ENCODE results near the gene EVL.

The EVL gene

GRCh38 chr14:100067971-100068959 is 3.0 kb downstream of the EVL start:
- DNase-seq = no peak

- DNase-seq = peak; percentile 17
Measured at GRCh38 chr14:100069161-100069800, 4.1 kb downstream of the EVL start.

DNA sequence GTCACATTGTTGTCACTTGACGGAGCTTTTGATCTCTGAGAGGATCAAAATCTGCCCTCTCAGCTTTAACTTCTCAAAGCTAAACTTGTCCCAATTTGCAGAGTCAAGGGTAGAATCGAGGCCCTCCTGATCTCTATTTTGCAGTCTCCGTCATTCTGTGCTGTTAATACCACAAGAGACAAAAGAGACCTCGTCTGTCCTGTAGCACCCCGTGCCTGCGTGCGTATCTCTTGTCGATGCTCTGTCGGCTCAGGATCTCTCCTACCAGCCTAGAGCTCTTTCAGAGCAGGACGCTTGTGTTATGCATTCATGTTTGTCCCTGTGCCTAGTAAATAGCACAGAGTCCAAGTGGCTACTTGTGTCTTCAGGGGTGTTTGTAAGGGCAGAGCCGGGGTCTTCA is 5.1 kb downstream of the EVL start:
- DNase-seq = no peak

GRCh38 chr14:100071545-100071944 is 6.3 kb downstream of the EVL start:
- no peak for DNase-seq

- DNase-seq = no peak
Measured at GRCh38 chr14:100072783-100073346, 7.6 kb downstream of the EVL start.

DNA sequence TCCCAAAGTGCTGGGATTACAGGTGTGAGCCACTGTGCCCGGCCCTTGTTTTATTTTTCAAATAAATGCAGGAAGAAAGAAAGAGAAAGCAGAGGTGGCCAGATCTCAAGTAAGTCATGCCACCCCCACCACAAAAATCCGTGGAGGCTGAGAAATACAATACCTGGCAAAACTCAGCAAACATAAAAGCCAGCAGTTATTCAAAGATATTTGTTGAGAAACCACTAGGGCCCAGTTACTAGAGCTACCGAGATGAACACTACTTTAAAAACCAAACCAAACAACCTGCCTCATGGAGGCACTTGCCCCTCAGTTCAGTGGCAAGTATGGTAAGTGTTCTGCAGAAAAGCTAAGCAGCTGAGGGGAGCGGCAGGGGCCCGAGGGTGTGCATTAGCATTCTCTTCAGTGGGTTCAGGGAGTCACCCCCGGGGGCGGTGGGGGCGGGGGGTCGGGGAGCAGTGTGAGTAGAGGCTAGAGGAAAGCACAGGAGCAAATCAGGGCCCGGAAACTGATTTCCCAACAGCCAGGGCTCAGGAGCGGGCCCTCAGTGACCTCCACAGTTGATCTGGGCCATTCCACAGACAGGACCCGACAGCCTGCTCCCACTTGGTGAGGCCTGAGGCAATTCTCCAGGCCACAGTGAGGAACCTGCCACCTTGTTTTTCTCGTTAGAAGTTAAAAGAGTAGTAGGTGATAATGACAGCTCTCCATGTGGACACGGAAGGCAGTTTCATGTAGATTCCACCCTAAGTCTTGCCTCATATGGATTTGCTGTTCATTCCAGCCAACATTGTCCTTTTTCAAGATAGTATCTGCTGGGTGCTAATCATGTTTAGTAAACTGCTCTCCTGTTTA is 8.6 kb downstream of the EVL start:
- no peak for DNase-seq

- no peak for DNase-seq
Measured at GRCh38 chr14:100074431-100075100, 9.3 kb downstream of the EVL start.

- DNase-seq = no peak
Measured at GRCh38 chr14:100075681-100076080, 10.5 kb downstream of the EVL start.

DNA sequence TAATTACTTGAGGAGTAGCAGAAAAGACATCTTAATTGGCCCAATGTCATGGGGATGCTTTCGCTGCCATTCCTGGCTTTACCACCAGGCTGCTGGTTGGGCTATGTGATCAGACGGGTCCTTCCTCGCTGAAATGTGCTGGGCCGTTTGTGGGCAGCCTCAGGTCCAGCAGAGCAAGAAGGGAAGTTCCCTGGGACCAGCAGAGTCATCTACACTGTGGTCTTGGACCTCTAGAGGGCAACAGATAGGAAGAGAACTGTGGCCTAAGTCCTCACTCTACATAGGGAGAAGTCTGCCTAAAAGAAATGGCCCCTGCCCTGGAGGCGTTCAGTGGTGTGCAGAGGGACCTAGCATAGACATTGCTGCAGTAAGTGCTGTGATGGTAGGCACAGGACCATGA is 10.9 kb downstream of the EVL start:
- no peak for DNase-seq

- DNase-seq = no peak
Measured at GRCh38 chr14:100076606-100077005, 11.4 kb downstream of the EVL start.

DNA sequence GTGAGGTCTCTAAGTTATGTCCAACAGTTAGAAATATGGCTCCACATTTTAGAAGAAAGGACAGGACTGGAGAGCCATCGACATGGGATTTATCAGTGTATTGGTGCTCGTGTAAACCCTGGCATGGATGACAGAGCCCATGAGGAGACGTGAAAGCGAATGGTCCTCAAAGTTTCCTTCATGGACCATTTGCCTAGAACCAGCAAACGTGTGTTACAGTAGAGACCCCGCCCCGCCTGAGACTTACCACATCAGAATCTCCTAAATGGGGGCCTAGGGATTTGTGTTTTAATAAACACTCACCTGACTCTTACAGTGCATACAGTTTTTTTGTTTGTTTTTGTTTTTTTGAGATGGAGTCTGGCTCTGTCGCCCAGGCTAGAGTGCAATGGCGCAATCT is 12.2 kb downstream of the EVL start:
- no peak for DNase-seq

DNA sequence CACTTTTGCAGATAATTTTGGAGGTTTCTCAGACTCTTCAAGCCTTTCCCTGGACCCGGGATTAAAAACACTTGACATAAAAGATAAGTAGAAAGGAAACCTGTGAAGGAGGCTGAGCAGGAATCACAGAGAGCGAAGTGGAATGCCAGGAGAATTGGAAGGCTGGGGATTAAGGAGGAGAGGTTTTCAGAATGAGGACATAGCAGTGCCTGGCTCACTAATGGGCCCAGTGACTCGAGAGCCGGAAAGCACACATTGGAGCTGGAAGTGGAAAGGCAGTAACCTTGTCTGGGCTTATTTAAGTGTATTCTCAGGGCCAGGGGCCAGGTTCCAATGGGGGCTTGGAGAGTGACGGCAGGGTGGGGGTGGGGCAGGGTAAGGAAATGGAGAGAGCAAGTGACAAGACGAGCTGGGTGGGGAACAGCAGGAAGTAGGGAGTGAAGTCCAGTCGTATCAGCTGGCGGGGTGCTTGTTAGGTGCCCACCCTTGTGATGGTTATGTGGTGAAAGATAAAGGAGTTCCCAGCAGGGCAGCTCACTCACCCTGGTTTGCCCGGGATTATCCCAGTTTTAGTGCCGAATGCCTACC is 13.1 kb downstream of the EVL start:
- DNase-seq = no peak

- DNase-seq = no peak
Measured at GRCh38 chr14:100078997-100079725, 13.9 kb downstream of the EVL start.

- no peak for DNase-seq
Measured at GRCh38 chr14:100079726-100080005, 14.4 kb downstream of the EVL start.

DNA sequence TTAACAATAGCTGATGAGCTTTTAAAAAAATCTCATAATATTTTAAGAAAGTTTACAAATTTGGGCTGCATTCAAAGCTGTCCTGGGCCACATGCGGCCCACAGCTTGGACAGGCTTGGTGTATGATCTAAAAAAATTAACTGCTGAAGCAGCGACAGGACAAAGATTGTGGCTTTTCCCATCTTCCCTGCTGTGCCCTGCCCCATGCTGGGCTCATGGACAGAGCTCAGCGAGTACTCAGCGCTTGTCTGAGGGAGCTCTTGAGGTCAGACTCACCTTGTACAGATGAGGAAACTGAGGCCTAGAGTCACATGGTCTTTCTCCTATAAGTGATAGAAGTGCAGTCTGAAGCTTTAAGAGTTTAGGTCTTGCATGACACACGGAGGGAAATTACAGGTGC is 15.0 kb downstream of the EVL start:
- no peak for DNase-seq

GRCh38 chr14:100081997-100082625 is 16.9 kb downstream of the EVL start:
- no peak for DNase-seq

DNA sequence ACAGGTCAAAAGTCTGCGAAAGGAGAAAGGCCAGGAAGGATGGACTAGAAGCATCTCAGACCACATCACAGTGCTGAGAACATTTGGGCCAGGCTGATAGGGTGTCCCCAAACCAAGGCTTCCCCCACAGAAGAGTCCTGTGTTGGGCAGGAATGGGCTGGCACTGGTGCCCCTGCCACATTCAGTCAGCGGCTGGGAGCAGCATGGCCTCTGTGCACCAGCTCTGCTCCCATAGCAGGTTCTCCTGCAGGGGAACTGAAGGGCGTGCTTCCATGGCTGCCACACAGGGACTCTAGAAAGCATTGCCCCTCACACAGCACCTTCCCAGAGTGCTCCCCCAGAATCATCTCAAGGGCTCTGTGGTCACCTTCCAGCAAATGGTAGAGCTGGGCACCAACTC is 17.5 kb downstream of the EVL start:
- DNase-seq = no peak

DNA sequence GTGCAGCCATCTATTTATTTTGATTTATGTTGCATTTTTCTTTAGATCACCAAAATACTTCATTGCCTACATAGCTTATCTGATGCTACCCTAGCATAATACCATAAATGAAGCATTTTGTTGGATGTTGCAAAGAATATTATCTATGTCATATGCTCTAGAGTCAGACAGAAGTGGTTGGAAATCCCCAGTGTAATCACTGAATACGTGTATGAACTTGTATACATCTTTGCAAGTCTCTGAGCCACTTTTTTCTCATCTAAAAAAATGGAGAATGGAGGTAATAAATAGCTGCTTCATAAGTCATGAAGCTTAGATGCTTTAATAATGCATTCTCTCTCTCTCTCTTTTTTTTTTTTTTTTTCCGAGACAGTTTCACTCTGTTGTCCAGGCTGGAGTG is 18.5 kb downstream of the EVL start:
- no peak for DNase-seq

- no peak for DNase-seq
Measured at GRCh38 chr14:100084591-100084990, 19.4 kb downstream of the EVL start.

DNA sequence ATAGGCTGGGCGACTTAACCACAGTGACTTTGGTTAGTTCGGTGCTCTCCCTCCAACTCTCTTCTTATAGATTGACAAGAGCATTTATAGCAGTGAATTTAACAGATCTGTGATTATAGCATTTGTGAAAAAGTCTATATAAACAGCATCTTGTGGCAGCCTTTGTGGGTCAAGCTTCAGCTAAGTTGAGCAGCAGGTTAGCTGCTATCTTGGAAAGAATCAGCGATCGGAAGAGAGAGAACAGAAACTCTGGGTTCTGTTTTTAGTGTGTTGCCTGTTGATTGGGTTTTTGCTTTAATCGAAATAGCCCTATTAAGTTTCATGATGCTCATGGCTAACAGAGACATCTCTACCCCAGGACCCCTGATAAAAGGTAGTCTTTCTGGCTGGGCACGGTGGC is 20.2 kb downstream of the EVL start:
- no peak for DNase-seq

DNA sequence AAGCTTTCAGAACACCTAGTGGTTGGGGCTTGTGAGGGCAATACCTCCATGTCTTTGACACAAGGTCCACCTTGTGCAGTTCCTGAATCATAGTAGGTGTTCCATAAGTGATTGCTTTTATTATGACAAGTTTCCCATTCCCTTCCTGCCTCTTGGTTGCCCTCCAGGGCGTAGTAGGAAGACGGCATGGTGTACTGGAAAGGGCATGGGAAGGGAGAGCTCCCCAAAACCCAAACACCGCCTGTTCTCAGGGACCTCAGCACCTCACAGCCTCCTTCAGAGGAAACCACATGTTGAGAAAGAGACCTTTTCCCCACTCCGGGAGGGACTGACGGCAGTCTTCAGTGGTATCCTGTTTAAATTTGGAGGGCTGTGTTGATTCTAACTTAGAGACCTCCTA is 21.1 kb downstream of the EVL start:
- no peak for DNase-seq

Measured in NCI-H1436 treated with DMSO at 0.1 percent for 48 hours (cell line).